ENCODE results near the gene NKG7.
A peak's percentile ranks its signal among the peaks of the same experiment; 100 is the strongest.
"Not testable (repeated sequence)": the region's sequence is repeated elsewhere in the genome, so short reads cannot be mapped to it uniquely, and the experiment has no call there.

Gene NKG7, protein sequence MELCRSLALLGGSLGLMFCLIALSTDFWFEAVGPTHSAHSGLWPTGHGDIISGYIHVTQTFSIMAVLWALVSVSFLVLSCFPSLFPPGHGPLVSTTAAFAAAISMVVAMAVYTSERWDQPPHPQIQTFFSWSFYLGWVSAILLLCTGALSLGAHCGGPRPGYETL
- total RNA-seq = 44.0 to 329 (median 284) reads per million in 4 experiments

DNA sequence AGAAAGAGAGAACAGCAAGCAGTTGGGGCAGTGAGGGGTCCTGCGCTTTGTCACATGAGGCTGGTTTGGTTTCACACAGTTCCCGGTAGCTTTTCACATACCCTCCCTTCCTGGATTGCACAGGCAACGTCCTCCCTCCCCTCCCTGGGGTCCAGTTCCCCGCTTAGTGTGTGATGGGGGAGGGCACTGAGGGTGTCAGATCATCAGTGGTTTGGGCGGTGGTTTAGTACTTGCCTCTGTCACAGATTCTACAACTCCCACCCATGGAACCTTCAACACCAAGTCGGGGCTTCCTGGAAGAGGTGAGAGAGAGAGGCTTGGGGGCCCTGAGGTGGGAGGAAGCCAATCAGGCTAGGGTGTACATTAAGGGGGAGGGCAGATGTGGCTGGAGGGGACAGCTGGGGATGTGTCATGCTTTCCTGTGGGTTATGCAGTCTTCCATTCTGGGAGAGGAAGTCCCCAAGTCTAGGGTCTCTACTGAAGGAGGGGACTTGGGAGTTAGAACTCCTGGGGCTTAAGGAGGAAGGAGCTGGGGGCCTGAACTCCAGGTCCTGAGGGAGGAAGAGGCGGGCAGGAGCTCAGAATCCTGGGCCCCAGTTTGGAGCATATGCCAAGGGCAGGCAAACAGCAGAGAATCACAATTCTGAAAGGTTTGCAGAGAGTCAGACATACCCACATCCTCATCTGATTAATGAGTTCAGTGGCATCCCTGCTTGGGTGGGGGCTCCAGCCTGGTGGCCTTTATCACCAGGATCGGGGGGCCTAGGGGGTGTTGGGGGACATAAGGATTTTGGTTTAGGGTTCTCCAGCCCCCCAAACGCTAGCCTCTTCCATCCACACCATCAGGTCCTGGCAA is at the start of gene NKG7:
Gene NKG7 (minus strand): TSS at position 6 of the 856 bp plus-strand sequence. CDS start 119 bp downstream, outside the sequence.
- peak; percentile 25 for DNase-seq

DNA sequence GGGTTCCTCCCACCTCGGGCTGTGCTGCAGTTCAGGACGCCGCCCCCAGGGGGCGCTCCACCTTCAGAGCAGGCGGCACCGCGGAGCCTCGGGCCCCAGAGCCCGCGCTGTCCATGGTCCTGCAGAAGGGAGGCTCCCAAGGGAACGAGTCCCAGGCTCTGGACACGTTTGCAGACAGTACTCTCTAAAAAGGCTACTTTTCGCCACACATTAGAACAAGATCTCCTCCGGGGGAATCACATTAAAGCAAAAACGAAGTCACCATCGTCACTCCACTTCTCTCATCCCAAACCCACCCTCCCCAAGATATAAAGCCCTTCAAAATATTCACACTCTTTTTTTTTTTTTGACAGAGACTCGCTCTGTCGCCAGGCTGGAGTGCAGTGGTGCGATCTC is 49.6 kb upstream of the NKG7 start:
- DNase-seq = peak; percentile 83

DNA sequence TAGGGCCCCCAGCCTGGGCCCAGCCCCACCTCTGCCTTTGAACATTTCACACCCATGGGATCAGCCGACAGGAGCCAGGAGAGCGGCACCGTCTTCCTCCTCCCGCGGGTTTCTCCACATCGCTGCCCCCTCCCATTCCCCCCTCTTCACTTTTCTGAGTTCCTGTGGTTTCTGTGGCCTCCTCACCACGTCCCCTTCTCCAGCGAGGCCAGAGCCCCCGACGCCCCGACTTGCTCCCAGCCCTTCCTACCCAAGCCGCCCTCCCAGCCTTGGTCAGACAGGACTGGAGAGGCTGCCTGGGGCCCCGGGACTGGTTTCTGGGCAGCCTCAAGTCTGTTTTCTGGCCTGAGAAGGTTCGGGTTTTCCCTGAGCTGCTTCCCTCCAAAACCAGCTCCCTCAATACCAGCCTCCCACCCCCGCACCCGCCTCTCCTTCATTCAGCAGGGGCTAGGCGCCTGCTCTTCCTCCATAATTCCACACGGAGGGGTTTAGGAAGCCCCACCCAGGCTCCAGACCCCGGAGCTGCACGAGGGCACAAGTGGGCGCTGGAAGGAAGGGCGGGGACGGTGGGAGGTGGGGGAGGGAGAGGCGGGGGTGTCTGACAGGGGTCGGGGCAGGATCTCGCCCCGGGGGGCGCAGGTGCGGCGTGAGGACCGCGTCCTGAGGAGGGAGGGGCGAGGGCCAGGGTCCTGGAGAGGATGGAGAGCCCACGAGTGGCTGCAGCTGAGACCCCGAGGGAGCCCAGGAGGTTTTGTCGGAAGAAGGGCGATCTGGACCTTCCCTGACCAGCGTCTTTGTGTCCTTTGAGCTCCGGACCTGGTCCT is 49.0 kb upstream of the NKG7 start:
- DNase-seq = no peak

DNA sequence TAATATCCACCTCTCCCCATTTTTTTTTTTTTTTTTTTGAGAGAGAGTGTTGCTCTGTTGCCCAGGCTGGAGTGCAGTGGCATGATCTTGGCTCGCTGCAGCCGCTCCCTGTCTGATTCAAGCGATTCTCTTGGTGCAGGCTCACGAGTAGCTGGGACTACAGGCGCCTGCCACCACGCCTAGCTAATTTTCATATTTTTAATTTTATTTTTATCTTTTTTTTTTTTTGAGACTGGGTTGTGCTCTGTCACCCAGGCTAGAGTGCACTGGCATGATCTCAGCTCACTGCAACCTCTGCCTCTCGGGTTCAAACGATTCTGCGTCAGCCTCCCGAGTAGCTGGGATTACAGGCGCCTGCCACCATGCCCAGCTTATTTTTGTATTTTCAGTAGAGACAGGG is 48.1 kb upstream of the NKG7 start:
- not testable (repeated sequence) for DNase-seq

DNA sequence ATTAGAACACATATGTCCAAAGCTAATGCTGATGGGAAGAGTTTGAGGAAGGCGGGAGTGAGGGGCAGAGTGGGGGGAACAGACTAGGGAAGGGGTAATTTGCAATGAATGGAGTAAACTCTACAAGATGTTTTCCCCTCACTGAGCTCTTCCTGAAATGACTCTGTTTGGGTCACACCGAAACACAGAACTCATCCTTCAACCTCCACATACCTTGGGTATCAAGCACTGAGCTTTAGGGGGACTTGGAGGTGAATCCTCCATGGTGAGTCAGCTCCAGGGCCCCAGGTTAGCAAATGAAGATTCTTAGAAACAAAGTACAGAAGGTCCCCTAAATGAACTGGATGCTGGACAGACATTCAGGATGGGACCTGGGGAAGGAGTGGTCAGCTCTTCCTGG is 46.3 kb upstream of the NKG7 start:
- no peak for DNase-seq

DNA sequence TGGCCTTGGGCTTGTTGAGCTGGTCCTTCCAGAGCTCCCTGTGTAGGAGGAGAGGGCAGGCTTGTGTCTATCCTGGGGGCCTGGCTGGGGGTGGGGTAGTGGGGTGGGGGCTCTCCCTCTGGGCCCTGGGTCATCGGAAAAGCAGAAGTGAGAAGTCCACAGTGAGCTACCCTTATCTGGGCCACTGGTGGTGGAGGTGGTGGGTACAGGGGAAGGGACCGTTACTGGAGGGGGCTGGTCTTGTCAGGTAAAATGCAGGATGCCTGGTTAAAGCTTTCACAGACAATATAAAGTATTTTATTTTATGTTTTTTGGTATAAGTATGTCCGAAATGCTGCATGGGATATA is 45.3 kb upstream of the NKG7 start:
- no peak for DNase-seq

DNA sequence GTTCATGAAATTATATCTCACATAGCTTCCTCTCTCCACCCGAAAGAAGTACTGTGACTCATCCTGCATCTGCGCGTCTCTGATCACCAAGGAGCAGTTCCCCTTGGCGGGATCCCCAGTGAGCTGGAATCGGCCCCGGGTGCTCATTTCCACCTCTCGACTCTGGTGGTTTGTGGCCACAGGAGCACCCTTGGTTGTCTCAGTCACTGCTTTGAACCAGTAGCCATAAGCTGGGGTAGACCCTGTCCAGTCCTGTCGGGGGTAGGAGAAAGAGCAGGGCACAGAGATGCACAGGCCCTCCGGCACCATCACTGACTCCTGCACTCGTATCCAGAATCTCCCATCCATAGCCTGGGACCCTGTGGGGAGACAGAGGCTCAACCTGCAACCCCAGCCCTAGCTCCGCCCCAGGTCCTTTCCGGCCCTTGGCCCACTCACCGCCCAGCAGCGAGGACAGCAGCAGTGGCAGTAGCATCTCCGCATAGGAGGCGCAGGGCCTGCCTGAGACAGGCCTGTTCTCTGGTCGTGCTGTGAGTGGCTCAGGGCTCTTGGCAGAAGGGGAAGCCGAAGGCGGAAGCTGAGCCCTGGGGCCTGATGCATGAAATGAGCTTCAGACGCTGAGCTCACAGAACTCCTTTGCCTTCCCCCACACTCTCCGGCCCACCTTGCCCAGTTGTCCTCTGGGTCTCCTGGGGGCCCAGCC is 44.8 kb upstream of the NKG7 start, which contains the start of gene SIGLEC10:
Gene SIGLEC10 (minus strand): TSS at position 536 of the 703 bp plus-strand sequence. CDS start 61 bp downstream, at position 475.
- DNase-seq = no peak

DNA sequence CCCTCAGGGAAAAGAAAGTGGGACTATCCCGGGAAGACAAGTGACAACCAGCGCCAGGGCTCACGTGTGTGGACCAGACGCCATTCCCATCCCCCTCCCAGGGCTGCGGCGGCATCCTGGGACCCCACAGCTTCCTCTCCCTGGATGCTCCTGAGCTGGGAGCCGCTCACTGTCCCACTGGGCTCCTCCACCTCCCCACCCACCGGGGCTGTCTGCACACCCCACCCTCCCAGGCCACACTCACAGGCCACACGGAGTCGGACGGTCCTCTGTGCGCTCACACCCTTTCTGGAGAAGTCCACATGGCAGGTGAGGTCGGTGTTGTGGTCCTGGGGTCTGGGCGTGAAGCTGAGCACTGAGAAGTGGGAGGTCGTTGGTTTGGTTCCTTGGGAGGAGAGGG is 44.0 kb upstream of the NKG7 start:
- DNase-seq = not testable (repeated sequence)

DNA sequence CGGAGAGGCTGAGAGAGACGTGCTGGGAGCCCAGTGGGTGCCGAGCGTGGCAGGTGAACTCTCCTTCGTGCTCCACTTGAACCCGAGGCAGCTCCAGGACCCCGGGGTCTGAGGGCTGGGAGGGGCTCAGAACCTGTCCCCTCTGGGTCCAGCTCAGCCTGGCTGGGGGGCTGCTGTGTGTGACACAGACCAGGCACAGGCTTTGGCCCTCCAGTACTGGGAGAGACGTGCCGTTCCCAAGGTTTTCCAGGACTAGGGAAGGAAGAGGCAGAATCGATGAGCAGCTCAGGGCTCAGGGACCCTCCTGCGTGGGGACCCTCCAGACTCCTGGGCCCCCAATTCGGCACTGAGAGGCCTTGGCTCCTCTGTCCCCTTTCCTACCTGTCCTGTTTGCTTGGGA is 42.7 kb upstream of the NKG7 start:
- DNase-seq = no peak

DNA sequence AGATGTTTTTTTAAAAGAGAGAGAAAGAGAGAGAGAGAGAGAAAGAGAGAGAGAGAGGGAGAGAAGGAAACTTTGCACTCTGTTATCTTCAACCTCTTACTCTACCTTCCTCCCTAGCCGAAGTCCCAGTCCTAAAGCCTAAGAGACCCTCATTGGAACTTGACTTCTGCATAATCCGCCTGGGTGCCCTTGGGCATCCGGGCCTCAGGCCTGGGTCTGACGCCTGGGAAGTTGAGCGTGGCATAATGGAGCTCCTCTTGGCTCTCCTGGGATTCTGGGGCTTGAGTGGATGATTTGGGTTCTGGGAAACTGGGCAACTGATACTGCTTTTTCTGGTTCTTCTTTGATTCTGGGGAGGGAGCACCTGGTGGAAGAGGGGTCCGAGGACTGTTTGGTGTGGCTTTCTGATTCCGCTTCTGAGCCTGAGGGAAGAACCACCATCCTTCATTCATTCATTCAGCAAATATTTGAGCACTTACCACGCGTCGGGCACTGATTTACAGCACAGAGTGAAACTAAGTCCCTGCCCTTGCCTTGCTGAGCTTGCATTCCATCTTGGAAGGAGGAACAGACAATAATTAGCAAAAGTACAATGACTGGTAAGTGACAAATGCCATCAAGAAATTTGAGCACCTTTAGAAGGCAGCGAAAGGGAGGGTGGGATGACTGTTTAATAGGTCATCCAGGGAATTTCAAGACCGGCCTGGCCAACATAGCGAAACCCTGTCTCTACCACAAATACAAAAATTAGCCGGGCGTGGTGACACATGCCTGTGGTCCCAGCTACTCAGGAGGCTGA is 38.7 kb upstream of the NKG7 start:
- no peak for DNase-seq

DNA sequence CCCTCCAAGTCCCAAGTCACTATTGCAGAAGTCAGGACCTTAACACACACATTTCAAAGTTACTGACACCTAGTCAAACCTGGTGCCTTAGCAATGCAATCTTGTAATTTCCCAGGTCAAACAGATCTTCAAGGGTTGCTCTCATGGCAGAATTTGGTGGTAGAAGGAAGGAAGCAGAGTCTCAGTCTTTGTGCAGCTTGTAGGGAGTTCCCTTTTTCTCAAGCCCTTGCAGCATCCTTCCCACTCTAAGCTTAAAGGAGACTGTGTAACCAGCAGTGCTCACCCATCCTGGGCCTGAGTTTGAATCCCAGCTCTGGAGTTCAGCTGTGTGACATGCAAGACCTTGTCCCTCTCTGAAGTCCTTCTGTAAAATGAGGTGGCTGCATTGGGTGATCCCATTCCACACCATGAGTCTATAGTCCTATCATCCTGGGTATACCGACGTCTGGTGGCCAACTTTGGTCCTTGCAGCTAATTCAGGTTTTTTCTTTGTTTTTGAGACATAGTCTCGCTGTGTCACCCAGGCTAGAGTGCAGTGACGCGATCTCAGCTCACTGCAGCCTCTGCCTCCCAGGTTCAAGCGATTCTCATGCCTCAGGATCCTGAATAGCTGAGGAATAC is 35.2 kb upstream of the NKG7 start:
- no peak for DNase-seq

DNA sequence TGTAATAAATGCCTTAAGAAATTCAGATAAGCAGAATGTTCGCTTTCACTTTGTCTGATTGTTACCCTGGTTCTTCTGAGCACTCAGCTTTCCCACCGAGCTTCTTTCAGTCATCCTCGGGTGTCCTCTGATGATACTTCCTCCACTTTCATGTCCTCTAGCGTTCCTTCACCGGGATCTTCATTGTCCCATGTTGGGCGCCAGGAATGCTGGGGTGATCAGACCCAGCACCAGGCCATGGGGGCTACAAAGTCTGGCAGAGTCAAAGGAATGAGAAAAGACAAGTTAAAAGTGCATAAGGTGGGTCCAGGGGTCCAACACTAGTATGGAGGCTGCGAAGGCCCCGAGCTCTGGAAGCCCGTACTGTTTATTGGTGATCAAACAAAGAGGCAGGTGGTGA is 29.7 kb upstream of the NKG7 start:
- DNase-seq = no peak

DNA sequence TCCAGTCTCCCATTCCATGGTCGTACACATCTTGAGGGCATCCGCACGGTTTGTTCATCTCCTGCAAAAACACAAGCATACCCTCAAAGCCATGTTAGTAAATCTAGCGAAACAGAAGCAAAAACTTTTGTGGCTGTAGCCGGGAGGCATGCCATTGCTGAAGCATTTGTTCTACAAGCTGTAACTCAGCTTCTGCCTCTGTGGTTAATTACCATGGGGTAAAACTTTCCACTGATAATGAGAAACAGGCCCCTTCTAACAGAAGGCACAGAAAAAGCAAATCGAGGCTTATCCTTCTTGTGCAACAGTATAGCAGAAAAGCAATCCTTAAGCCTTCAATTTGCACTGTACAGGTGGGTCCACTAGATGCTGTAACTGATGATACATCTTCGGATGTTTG is 27.5 kb upstream of the NKG7 start:
- DNase-seq = not testable (repeated sequence)

DNA sequence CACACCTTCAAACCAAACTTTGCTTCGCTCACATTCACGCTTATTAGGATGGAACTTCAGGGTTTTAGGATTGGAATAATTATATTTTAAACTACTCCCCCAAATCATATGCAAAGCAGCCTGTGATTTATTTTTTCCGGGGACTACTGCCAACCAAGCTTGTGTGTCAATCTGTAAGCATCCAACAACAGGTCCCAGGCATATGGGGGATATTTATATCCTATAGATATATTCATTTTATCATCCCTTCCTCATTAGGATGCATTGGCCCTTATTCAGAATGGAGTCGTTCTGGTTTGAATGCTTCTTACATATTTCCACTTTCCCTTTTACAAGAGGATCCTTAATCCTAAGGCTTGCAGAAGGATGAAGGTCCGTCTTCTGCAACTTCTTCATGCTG is 26.8 kb upstream of the NKG7 start:
- DNase-seq = no peak

DNA sequence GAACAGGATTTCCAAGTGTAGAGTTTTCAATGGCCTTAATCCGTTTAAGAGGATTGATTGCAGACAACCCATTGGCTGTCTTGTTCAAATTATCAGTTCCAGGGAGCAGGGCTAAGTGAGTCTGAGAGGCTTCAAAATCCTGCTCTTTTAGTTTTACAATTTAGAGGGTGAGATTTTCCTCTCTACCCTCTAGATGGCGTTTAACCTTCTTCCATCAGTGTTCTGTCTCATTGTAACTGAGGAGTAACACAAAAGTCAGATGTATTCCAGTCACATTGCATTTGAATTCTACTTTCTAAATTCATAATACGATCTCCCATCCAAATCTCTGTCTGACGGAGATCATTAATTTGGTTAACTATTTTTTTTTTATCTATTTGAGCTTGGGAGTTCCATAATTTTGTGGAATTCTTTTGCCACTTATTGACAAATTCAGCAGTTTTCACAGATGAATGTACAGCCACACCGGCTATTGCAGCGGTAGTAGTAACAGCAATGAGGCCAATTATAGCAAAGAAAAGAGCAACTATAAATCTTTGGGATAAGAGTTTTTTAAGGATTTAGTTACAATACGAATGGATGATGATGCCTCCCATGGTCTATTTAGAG is 25.7 kb upstream of the NKG7 start:
- no peak for DNase-seq

DNA sequence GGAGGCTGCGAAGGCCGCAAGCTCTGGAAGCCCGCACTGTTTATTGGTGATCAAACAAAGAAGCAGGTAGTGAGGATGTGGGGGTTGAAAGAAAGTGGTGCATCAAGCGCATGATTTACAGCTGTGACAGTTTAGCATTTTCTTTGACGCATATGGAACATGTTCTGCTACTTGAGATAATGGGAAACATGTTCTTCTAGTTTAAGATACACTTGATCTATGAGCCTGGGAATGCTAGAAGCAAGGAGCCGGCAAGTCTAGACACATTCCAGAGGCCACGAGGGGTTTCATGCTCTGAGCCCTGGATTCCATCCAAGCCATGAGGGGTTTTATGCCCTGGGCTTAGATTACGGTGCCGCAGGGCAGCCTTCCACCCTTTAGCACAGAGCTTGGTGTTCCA is 25.0 kb upstream of the NKG7 start:
- not testable (repeated sequence) for DNase-seq

DNA sequence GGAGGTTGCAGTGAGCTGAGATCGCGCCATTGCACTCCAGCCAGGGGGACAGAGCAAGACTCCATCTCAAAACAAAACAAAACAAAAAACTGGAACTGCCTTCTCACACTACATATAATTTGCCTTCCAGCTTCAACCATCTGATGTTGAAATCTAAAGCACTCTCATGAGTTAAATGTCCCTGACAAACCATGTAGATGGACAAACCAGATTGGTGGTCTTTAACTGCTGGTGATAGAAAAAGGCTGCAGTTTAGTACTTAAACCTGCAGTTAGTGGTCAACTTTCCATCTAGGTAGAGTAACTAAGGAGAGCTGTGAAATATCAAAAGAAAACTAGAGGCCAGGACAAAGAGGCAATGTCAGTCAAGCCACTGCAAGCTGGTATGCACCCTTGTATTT is 23.7 kb upstream of the NKG7 start:
- no peak for DNase-seq

DNA sequence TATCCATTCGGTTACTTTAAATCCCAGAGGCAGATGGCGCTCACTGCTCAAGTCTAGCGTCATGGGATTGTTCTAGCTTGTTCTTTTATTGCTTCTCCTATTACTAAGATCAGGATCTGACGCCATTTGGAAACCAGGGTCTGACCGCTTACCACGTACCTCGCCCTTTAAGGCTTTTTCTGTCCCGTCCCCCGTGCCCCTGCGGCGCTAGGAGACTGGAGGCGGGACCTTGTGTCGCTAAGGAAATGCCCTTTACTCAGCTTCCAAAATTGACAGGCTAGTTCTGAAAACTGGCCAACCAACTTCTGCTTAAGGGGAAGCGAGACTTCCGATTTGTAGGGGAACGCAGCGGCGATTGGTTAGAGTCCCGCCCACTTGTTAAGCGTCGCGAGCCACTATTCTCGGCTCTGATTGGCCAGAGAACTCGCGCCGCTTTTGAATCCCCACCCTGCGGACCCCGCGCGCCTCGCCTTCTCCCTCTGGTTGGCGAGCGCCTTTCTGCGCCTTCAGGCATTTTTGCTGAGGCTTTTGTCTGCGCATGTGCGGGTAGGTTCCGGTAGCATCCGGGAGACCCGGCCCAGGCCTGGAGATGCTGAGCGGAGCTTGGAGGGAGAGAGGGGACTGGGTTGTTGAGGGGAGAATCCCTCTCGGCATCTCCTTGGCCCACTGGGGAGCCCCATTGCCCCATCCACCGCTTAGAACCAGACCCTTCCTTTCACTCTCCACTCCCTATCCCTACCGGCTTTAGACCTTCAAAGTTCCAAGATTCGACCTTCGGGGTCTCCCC is 21.8 kb upstream of the NKG7 start:
- DNase-seq = peak; percentile 78

DNA sequence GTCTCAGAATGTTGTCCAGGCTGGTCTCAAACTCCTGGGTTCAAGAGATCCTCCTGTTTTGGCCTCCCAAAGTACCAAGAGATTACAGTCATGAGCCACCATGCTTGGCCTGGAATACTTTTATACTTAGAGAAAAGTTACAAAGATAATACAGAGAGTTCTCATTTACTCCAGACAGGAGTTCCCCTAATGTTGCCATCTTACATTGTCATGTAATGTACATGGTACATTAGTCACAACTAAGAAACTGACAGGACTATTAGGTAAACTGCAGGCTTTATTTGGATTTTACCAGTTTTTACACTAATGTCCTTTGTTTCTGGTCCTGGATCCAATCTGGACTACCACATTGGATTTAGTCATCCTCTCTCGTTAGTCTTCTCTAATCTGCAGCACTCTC is 20.2 kb upstream of the NKG7 start:
- DNase-seq = no peak

DNA sequence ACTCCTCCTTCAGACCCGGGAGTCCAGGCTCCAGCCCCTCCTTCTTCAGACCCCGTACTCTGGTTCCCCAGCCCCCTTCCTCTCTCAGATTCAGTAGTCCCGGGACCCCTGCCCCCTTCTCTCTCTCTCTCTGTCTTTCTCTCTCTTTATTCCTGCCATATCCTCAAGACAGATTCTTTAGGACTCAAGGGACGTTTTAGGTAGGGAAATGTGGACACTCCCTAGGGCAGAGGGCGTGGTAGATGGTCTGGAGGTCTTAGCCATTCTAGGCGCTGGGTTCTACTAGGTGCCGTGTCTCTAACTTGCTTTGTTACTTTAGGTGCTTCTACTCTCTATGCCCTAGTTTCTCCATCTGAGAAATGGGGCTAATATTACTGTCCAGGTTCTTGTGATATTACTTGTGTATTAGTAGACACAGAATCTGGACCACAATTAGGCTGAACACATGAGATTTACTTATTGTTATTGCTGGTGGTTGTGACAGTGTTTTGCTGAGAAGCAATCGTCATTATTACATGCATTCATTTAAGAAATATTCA is 18.7 kb upstream of the NKG7 start:
- no peak for DNase-seq

Measured in effector CD8-positive, alpha-beta T cell (primary cell).